GM21381 (cell line): Measurements from ENCODE around the gene TAOK3.
"Not testable (repeated sequence)": the region's sequence is repeated elsewhere in the genome, so short reads cannot be mapped to it uniquely, and the experiment has no call there.

Source experiments
- ATAC-seq: cut with Tn5 transposase; IDR thresholded peaks from one replicate; pipeline ENCODE4 v1.9.1; 2021; ENCODE audit warnings: mild to moderate bottlenecking, moderate library complexity; ENCODE audit not compliant: unreplicated experiment

TAOK3 gene

GRCh38 chr12:118372541-118373495 is at the start of gene TAOK3:
TSS of gene TAOK3 (minus strand) at chr12:118372907. CDS start at chr12:118255567, 117,340 bp downstream.
- peak; percentile 75 for ATAC-seq

- ATAC-seq = no peak
Observed at GRCh38 chr12:118420673-118421072, 48.0 kb upstream of the TAOK3 start.

GRCh38 chr12:118418385-118419057 is 45.8 kb upstream of the TAOK3 start:
- no peak for ATAC-seq

DNA sequence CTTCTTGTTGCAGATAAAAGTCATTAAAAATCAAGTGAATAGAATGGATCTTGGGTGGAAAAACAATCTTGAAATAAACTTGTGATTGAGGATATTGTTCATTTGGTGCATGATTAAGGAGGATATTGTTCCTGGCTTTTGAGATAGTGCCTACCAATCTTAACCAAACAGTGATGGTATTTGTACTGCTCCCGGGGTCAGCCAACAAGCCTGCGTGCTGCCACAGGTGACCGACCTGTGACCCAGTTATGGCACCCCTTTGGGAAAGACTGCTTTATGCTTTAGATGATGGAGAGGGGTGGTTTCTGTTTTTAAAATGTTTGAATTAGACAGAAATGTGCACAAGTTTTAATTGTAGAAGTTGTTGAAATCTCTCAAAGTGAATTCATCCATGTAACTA is 45.2 kb upstream of the TAOK3 start:
- ATAC-seq = no peak

GRCh38 chr12:118409834-118410233 is 37.1 kb upstream of the TAOK3 start:
- ATAC-seq = no peak

GRCh38 chr12:118408241-118408640 is 35.5 kb upstream of the TAOK3 start:
- ATAC-seq = not testable (repeated sequence)

DNA sequence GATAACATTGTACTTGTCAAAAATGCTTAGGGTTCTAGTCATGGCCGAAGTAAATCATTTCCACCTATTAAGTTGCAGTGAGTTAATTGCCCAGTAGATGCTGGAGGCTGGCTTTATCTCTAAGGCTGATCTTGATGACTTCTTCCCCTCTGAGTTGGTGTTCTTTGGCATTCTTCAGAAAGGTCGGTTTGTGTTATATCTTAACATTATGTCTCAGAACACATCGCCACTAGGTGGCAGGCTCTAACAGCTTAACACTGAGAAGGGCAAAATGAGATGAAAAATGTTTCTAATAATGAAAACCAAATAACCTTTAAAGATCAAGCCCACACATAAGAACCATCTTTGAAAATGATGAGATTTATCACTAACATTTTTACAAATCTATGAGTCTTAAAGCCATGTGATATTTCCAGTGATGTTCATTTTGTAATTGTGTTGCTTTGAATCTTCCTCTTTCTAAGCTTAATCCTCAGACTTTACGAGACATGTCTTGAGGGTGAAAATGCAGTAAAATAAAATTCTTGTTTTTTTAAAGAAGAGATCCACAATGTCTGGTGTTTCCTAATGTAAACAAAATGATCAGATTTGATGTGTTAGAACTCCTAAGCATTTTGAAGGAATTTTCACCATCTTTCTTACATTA is 32.3 kb upstream of the TAOK3 start:
- ATAC-seq = peak; percentile 52

GRCh38 chr12:118402251-118402650 is 29.5 kb upstream of the TAOK3 start:
- no peak for ATAC-seq

DNA sequence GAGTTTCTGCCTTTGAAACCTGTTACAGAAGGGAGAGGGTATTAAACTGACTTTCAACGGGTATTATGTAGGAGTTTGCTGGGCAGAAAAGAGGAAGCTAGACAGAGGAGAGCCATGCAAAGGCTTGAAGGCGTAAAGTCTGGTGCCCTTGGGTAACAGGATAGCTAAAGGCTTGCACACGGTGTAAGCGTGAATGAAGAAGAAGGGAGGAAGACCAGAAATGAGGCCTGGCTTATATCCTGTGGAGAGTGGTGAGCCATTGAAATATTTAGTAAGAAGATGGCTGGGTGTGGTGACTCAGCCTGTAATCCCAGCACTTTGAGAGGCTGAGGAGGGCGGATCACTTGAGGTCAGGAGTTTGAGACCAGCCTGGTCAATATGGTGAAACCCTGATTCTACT is 26.2 kb upstream of the TAOK3 start:
- ATAC-seq = no peak

GRCh38 chr12:118398524-118398923 is 25.8 kb upstream of the TAOK3 start:
- no peak for ATAC-seq

GRCh38 chr12:118397708-118398440 is 25.2 kb upstream of the TAOK3 start:
- no peak for ATAC-seq

DNA sequence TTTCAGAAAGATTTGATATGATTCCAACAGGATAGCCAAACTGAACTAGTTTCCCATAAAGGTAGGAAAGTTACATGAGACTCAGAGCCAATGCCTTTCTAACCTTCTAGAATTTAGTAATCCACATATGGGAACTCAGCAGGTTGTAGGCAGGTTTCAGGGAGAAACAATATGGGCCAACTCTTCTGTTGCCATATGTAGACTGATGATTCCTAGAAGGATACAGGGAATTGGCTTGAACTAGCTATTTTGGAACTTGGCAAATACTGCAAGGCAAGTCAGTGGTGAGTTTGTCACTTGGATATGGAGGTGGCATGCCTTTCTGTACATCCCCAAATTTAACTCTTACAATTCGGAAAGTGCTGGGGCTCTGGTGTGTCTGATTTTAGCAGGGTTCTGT is 19.1 kb upstream of the TAOK3 start:
- ATAC-seq = no peak

GRCh38 chr12:118391424-118391823 is 18.7 kb upstream of the TAOK3 start:
- ATAC-seq = no peak

GRCh38 chr12:118377884-118378470 is 5.3 kb upstream of the TAOK3 start:
- no peak for ATAC-seq

- no peak for ATAC-seq
Observed at GRCh38 chr12:118377021-118377883, 4.5 kb upstream of the TAOK3 start.

GRCh38 chr12:118376089-118377020 is 3.6 kb upstream of the TAOK3 start, which contains the start of gene SUDS3:
TSS of gene SUDS3 (plus strand) at chr12:118376555. CDS start at chr12:118376692, 137 bp downstream.
- ATAC-seq = peak; percentile 29

DNA sequence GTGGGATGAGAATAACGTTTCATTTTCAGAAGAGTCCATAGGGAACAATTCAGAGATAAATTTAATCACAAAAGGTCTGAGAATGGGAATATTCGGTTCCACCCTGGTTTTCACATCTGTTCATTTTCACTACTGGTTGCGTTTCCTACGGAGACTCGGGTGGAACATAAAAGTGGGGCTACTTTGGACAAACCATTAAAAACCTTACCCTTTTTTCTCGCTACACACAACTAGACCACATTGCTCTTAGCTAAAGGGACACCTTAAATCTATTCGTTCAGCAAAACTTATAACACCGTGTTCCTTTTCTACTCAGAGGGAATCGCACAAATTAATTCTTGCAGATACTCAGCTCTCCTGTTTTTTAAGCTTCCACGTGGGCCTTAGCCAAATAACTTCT is 2.6 kb upstream of the TAOK3 start:
- no peak for ATAC-seq

- ATAC-seq = no peak
Observed at GRCh38 chr12:118374909-118375308, 2.2 kb upstream of the TAOK3 start.
